ENCODE data around the gene TENM4. TPM values are rescaled to one million over a fixed set of nuclear protein-coding genes. Genes with fewer than 3 reads are reported as not detected.

Gene TENM4
- total and polyA plus RNA-seq, 10 of the 15 experiments (the other 5 are each of a cell fraction or from before 2014, with no cell fraction given): 0.03 to 0.12 (median 0.06) TPM; not detected in 7

- TF ChIP-seq, protein P1, sequence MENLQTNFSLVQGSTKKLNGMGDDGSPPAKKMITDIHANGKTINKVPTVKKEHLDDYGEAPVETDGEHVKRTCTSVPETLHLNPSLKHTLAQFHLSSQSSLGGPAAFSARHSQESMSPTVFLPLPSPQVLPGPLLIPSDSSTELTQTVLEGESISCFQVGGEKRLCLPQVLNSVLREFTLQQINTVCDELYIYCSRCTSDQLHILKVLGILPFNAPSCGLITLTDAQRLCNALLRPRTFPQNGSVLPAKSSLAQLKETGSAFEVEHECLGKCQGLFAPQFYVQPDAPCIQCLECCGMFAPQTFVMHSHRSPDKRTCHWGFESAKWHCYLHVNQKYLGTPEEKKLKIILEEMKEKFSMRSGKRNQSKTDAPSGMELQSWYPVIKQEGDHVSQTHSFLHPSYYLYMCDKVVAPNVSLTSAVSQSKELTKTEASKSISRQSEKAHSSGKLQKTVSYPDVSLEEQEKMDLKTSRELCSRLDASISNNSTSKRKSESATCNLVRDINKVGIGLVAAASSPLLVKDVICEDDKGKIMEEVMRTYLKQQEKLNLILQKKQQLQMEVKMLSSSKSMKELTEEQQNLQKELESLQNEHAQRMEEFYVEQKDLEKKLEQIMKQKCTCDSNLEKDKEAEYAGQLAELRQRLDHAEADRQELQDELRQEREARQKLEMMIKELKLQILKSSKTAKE (IDR thresholded peaks at IDR 0.05; ENCODE audit: low read depth, poor library complexity, severe bottlenecking): no peak
- TF ChIP-seq YY1 (IDR thresholded peaks at IDR 0.05; ENCODE audit: low read depth, low read length) (no peak), SRF (IDR thresholded peaks at IDR 0.05; ENCODE audit: low read depth in 2 of 2, low read length in 2 of 2) (no peak), ZSCAN29 (IDR thresholded peaks at IDR 0.05) (no peak), MAX (IDR thresholded peaks at IDR 0.05; ENCODE audit: low read depth, low read length) (no peak), CTCF (IDR thresholded peaks at IDR 0.05 in 2 of 3, conservative IDR thresholded peaks at IDR 0.05 in 1 of 3; ENCODE audit: control insufficient read depth in 2 of 3, extremely low read depth in 1 of 3, insufficient read depth in 1 of 3, low read depth in 3 of 3, low read length in 3 of 3) (no peak), JUND (IDR thresholded peaks at IDR 0.05; ENCODE audit: low read depth, low read length) (no peak)
- TF ChIP-seq, protein P2, sequence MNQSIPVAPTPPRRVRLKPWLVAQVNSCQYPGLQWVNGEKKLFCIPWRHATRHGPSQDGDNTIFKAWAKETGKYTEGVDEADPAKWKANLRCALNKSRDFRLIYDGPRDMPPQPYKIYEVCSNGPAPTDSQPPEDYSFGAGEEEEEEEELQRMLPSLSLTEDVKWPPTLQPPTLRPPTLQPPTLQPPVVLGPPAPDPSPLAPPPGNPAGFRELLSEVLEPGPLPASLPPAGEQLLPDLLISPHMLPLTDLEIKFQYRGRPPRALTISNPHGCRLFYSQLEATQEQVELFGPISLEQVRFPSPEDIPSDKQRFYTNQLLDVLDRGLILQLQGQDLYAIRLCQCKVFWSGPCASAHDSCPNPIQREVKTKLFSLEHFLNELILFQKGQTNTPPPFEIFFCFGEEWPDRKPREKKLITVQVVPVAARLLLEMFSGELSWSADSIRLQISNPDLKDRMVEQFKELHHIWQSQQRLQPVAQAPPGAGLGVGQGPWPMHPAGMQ (IDR thresholded peaks at IDR 0.05; ENCODE audit: borderline replicate concordance): no peak
Observed at GRCh38 chr11:78876676-78877075, 564.2 kb downstream of the TENM4 start (continued).
